Measurements from ENCODE around the gene PAAF1. TPM values are rescaled to one million over a fixed set of nuclear protein-coding genes. Genes with fewer than 3 reads are reported as not detected.

Gene PAAF1
- total RNA-seq, 2 donors from 2014 or later, result 15.4 to 19.9 TPM

GRCh38 chr11:73963861-73964260 lies 87.1 kb downstream of the PAAF1 start:
- intact Hi-C loops (cut with DNase I), result no loop called here
- DNase-seq, result no peak
- ATAC-seq, result peak in 1 of 2 donors; percentile 8

GRCh38 chr11:73965076-73965763 lies 88.4 kb downstream of the PAAF1 start:
- intact Hi-C loops (cut with DNase I), result no loop called here
- ATAC-seq, result peak in 1 of 2 donors; percentile 46
- no peak for DNase-seq

GRCh38 chr11:73965764-73966121 lies 88.9 kb downstream of the PAAF1 start:
- ATAC-seq (no peak), DNase-seq (no peak)
- intact Hi-C loops (cut with DNase I), result no loop called here

- intact Hi-C loops (cut with DNase I), result no loop called here
- ATAC-seq, result no peak
- DNase-seq, result no peak
Measured at GRCh38 chr11:73968356-73968966, 91.7 kb downstream of the PAAF1 start.

DNA sequence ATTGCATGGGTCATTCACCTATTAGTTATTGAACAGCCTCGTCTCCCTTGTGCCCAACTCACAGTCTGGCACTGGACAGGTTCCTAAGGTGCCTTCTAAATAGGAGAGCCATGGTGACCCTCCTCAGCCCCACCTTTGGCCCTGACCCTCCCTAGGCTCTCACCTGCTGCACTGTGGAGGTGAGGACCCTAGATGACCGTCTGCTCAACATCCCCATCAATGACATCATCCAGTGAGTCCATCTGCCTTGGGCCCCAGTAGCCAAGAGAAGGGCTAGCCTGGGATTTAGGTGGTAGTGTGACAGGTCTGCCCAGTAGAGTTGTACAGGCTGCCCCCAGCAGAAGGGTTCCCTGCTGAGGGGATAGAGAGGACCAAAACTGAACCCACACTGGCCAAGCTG lies 92.3 kb downstream of the PAAF1 start:
- ATAC-seq (no peak), DNase-seq (no peak)
- intact Hi-C loops (cut with DNase I), result no loop called here

GRCh38 chr11:73969991-73970800 lies 93.4 kb downstream of the PAAF1 start:
- ATAC-seq, result no peak
- intact Hi-C loops (cut with DNase I), result no loop called here
- DNase-seq, result no peak

GRCh38 chr11:73971175-73971719 lies 94.4 kb downstream of the PAAF1 start:
- peak; percentile 3 to 18 for ATAC-seq
- DNase-seq, result no peak
- intact Hi-C loops (cut with DNase I), result no loop called here

DNA sequence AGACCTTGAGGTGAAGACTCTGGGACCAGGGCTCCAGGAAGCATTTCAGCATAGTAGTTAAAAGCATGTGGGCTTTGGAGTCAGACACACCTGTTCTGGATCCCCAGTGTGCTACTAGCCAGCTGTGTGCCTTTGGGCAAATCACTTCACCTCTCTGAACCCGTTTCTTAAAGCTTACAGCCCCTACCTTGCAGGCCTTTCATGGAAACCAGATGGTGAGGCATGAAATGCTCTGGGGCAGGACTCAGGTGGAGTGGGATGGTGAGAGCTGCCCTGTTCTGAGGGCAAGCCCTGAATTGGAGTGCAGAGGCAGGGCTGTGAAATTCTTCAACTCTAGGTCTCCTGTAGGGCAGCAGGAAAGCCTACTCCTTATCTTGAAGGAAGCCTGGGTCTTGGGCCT lies 95.4 kb downstream of the PAAF1 start:
- DNase-seq, result no peak
- no peak for ATAC-seq
- intact Hi-C loops (cut with DNase I), result no loop called here

DNA sequence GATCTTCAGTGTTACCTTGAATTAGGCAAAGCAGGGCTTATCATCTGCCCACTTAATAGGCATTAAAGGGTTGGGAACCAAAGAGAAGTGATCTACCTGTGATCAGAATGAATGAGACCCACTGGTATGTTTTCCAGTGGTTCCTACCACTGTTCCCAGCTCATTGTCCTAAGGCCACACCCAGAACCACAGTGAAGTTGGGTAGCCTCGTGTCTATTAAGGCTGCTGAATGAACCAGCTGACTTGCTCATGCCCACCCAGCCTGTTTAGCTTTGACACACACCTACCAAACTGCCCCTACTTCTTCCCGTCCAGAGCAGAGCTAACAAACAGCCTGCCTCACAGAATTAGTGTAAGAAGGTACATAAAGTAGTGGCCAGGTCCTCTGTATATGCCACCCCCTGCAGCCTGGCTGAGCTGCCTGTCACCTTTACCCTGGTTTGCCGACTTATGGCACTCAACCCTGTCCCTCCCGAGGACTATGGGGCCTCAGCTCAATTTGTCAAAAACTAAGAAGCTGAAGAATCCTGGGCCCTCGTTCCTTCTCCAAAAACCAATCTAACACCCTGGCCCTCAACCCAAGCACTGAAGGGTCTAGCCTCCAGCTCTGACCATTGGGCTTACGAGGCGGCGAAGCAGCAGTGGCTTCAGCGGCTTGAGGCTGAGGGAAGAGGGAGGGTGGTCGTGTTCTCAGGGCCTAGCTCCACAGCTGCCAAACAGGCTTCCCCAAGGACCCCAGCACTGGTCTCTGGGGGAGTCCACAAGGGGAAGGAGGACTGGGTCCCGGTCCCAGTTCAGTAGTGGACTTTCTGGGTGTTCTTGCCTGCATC lies 96.0 kb downstream of the PAAF1 start:
- DNase-seq, result no peak
- ATAC-seq, result no peak
- intact Hi-C loops (cut with DNase I), result no loop called here

GRCh38 chr11:73974604-73975478 lies 98.0 kb downstream of the PAAF1 start:
- intact Hi-C loops (cut with DNase I), result no loop called here
- no peak for DNase-seq
- no peak for ATAC-seq

DNA sequence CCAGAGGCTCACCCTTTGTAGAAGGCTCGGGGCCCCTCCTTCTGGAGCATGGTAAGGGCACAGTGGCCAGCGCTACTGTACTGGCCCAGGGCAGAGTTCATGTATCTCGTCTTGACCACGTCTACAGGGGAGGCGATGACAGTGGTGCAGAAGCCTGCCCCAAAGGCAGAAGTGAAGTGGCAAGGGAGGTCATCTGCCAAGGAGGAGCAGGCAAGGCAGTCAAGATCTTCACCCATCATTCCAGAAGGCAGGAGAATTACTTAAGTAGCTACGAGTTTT lies 98.6 kb downstream of the PAAF1 start:
- DNase-seq, result no peak
- intact Hi-C loops (cut with DNase I), result no loop called here
- no peak for ATAC-seq

DNA sequence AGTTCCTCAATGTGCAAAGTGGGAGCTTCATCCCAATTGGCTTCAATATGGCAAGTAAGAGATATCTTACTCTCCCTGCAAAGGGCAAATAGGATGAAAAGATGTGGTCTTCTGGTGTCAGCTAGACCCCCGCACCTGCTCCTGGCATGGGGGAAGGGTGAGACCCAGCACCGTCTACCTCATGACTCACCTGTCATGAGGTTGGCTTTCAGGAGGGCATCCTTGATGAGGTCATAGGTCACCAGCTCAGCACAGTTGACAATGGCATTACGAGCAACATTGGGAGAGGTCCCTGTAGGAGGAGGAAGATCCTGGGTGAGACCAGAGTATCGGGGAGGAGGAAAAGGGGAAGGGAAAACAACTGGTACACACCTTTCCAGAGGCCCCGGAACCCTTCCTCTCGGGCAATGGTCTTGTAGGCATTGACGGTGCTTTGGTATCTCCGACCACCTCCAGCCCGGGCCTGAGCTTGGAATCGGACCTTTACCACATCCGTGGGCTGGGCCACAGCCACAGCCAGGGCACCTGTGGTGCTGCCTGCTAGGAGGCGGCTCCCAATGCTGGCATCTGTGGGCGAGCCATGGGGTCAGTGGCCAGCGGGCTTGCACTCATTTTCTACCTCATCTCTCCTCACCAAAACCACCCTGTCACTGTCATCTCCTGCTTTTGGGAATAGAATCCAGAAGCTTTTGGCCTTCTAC lies 99.8 kb downstream of the PAAF1 start:
- DNase-seq (no peak), ATAC-seq (no peak)
- intact Hi-C loops (cut with DNase I), result no loop called here

GRCh38 chr11:73977856-73978519 lies 101.2 kb downstream of the PAAF1 start:
- ATAC-seq, result no peak
- intact Hi-C loops (cut with DNase I), result no loop called here
- no peak for DNase-seq

DNA sequence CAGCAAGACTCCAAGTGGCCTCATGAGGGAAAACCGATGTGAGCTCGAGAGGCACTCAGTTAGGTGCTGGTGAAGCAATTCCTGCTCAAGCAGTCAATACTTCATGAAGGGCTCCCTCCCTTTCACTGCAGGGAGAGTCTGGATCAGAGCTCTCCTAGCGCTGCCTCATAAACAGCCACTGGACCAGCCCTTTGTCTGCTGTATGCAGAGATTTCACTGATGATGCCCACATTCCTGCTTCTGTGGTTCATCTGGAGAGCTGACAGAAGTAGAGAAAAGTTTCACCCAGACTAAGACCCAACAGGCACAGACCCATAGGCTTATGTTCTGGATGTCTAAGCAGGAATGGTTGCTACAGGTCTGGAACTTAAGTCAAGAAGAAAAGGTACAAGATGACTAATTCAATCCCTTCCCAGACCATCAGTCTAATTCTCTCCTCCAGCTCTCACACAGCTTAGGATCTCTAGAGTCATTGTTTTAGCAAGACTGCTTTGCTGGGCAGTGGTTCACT lies 101.8 kb downstream of the PAAF1 start:
- DNase-seq (no peak), ATAC-seq (no peak)
- intact Hi-C loops (cut with DNase I), result no loop called here

DNA sequence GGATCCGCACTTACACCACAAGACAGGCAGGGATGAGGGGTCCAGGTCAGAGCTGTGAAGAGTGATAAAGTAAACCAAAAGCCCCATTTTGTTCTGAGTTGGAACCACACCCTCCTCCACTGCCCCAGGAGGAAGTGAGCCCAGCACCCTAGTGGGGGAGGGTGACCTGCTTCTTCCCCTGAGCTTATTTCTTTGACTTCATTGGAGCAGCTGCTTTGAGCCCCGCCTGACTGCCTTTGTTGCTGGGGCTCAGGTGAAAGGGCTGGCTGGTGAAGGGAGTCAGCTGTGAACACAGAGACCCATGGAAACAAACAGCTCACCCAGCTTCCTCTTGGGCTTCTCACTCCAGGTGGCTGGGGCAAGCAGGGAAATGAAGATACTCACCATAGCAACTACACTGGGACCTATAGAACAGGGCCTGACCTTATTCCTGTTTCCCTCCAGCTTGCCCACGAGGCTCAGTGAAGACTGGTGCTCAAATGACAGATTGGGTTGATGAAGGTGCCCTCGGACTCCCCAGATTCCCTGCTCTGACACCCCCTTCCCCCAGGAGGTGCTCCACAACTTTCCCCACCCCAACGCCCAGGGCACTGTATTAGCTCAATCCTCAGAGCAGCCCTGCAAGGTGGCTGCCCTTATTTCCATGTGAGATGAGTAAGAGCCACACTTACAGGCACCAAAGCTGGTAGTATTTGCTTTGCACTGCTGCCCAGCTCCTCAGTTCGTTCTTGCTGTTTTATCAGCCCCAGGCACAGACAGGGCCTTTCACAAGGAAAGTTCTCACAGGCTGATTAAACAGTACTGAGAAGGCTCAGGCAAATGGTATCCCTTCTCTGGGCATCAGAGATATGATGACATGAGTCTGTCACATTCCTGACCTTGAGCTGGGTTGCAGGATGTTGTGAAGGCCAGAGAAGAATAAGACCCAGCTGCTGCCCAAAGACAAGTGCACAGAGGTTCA lies 103.5 kb downstream of the PAAF1 start:
- intact Hi-C loops (cut with DNase I), result no loop called here
- no peak for ATAC-seq
- peak; percentile 42 for DNase-seq

All from left cardiac atrium (tissue), 4 donors.